ENCODE measurements around the gene SPAG8. TPM values are rescaled to one million over a fixed set of nuclear protein-coding genes. Genes with fewer than 3 reads are reported as not detected.

The SPAG8 gene
- total RNA-seq (2022; extraction: Qiagen RNA extraction; ENCODE audit: low read depth) = 0.26 to 0.47 TPM (median 0.41 TPM) in 5 replicates

GRCh38 chr9:35812025-35812602, at the start of gene SPAG8:
Gene SPAG8 (minus strand): TSS chr9:35812262. CDS start chr9:35812147, 115 bp downstream.

DNA sequence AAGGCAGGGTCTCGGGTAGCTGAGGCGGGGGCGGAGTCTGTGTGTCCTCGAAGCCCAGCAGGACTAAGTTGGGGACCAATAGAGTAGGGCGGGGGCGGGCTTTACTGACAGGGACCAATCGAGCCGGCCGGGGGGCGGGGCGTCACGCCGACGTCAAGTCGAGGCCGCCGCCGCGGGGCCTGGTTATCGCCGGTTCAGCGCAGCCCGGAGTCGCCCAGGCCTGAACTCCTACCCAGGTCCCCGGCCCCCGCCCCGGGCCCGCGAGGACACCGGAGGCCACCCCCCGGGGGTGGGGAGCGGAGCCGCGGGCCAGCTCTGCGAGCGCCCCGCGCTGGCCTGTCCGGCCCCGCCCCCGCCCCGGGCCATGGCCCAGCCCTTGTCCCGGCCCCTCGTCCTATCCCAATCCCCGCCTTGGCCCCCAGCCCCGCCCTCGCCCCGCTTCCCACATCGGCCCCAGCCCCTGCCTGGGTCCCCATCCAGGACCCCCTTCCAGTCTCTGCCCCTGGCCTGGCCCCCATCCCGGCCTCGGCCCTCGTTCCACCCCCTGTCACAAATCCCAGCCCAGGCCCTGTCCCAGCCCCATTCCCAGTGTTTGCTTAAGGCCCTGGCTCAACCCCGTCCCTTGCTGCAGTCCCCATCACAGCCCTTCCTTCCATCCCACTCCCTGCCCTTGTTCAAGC, 17.2 kb upstream of the SPAG8 start, which contains the start of gene TMEM8B:
Gene TMEM8B, plus strand, starts transcription at position 145 of the 680 bp plus-strand sequence. Its CDS starts 220 bp downstream, at position 365.

GRCh38 chr9:35828716-35829083, 16.6 kb upstream of the SPAG8 start, which contains the start of gene FAM221B:
Gene FAM221B (minus strand): TSS chr9:35828732. CDS start chr9:35826161, 2,571 bp downstream.

GRCh38 chr9:35814841-35815543, 2.9 kb upstream of the SPAG8 start, which contains the start of gene HINT2:
Gene HINT2 (minus strand): TSS chr9:35815042. CDS start chr9:35814979, 63 bp downstream.

DNA sequence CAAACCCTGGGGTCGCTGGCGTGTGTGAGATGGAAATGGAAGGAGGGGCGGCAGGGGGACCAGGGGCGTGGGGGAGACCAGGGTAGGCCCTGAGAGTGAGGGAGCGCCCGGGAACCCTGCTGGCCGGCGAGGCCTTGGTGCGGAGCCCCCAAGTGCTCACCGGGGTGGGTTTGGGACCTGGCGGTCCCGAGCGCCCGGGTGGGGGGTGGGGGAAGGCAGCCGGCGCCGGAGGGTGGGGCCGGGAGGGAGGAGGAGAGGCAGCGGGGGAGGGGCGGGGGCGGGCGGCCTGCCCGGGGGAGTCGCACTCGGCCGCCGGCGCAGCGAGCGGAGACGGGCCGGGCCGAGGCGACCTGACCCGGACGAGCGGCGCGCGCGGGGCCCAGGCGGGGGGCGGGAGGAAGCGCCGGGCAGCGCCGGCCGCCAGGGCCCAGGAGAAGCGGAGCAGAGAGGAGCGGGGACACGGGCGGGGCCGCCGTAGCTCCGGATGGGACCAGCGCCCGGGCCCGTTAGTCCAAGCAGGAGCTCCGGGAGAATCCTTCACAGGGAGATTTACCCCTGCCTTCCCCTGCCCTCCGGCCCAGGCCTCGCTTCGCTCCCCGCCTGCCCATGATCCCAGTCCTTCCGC, 20.7 kb downstream of the SPAG8 start, which contains the start of gene NPR2:
Gene NPR2, plus strand, starts transcription at position 295 of the 625 bp plus-strand sequence. CDS start 818 bp downstream, outside the sequence.

Other genes starting within 250 kb of the SPAG8 start
- gene TESK1, start 207.0 kb downstream of the SPAG8 start, total RNA-seq (2022; extraction: Qiagen RNA extraction; ENCODE audit: low read depth) = 18.3 to 28.1 TPM (median 22.9 TPM) in 5 replicates
- gene CD72, start 193.8 kb downstream of the SPAG8 start, total RNA-seq (2022; extraction: Qiagen RNA extraction; ENCODE audit: low read depth) = 0.25 to 0.30 TPM (median 0.30 TPM) in 3 of 5 replicates, not detected in the others
- not detected in 5 replicates for gene SIT1, start 161.3 kb downstream of the SPAG8 start, total RNA-seq (2022; extraction: Qiagen RNA extraction; ENCODE audit: low read depth)
- 8.3 to 13.4 TPM (median 12.5 TPM) in 3 of 5 replicates, not detected in the others for gene RMRP, start 154.2 kb downstream of the SPAG8 start, total RNA-seq (2022; extraction: Qiagen RNA extraction; ENCODE audit: low read depth)
- 20.4 to 28.0 TPM (median 23.9 TPM) in 5 replicates for gene CCDC107, start 154.0 kb downstream of the SPAG8 start, total RNA-seq (2022; extraction: Qiagen RNA extraction; ENCODE audit: low read depth)
- 12.8 to 19.8 TPM (median 17.1 TPM) in 5 replicates for gene ARHGEF39, start 147.1 kb downstream of the SPAG8 start, total RNA-seq (2022; extraction: Qiagen RNA extraction; ENCODE audit: low read depth)
- gene CA9, start 138.3 kb downstream of the SPAG8 start, total RNA-seq (2022; extraction: Qiagen RNA extraction; ENCODE audit: low read depth) = 4.1 to 7.3 TPM (median 4.6 TPM) in 5 replicates
- gene TPM2, start 122.3 kb downstream of the SPAG8 start, total RNA-seq (2022; extraction: Qiagen RNA extraction; ENCODE audit: low read depth) = 613 to 691 TPM (median 662 TPM) in 5 replicates
- 113 to 128 TPM (median 115 TPM) in 5 replicates for gene TLN1, start 80.1 kb downstream of the SPAG8 start, total RNA-seq (2022; extraction: Qiagen RNA extraction; ENCODE audit: low read depth)
- gene CREB3, start 79.6 kb downstream of the SPAG8 start, total RNA-seq (2022; extraction: Qiagen RNA extraction; ENCODE audit: low read depth) = 55.7 to 63.8 TPM (median 58.4 TPM) in 5 replicates
- 23.1 to 31.3 TPM (median 30.0 TPM) in 5 replicates for gene GBA2, start 63.0 kb downstream of the SPAG8 start, total RNA-seq (2022; extraction: Qiagen RNA extraction; ENCODE audit: low read depth)
- gene RGP1, start 63.0 kb downstream of the SPAG8 start, total RNA-seq (2022; extraction: Qiagen RNA extraction; ENCODE audit: low read depth) = 11.2 to 15.6 TPM (median 14.7 TPM) in 5 replicates
- gene MSMP, start 58.0 kb downstream of the SPAG8 start, total RNA-seq (2022; extraction: Qiagen RNA extraction; ENCODE audit: low read depth) = 0.29 to 0.82 TPM (median 0.31 TPM) in 3 of 5 replicates, not detected in the others
- gene NPR2, start 20.7 kb downstream of the SPAG8 start, total RNA-seq (2022; extraction: Qiagen RNA extraction; ENCODE audit: low read depth) = 4.4 to 6.3 TPM (median 5.8 TPM) in 5 replicates
- gene HINT2, start 2.8 kb upstream of the SPAG8 start, total RNA-seq (2022; extraction: Qiagen RNA extraction; ENCODE audit: low read depth) = 70.2 to 119 TPM (median 98.2 TPM) in 5 replicates
- gene FAM221B, start 16.5 kb upstream of the SPAG8 start, total RNA-seq (2022; extraction: Qiagen RNA extraction; ENCODE audit: low read depth) = not detected in 5 replicates
- gene TMEM8B, start 17.0 kb upstream of the SPAG8 start, total RNA-seq (2022; extraction: Qiagen RNA extraction; ENCODE audit: low read depth) = 2.1 to 4.7 TPM (median 3.0 TPM) in 5 replicates
- gene OR13J1, start 58.1 kb upstream of the SPAG8 start, total RNA-seq (2022; extraction: Qiagen RNA extraction; ENCODE audit: low read depth) = not detected in 5 replicates
- 0.28 to 0.48 TPM (median 0.30 TPM) in 3 of 5 replicates, not detected in the others for gene HRCT1, start 93.9 kb upstream of the SPAG8 start, total RNA-seq (2022; extraction: Qiagen RNA extraction; ENCODE audit: low read depth)
- gene SPAAR, start 97.2 kb upstream of the SPAG8 start, total RNA-seq (2022; extraction: Qiagen RNA extraction; ENCODE audit: low read depth) = not detected in 5 replicates
- not detected in 5 replicates for gene OR2S2, start 145.9 kb upstream of the SPAG8 start, total RNA-seq (2022; extraction: Qiagen RNA extraction; ENCODE audit: low read depth)
- gene RECK, start 224.7 kb upstream of the SPAG8 start, total RNA-seq (2022; extraction: Qiagen RNA extraction; ENCODE audit: low read depth) = 3.9 to 6.1 TPM (median 6.0 TPM) in 5 replicates